Endothelial cell of umbilical vein (primary cell): ENCODE data around the gene IQGAP2. TPM values are rescaled to one million over a fixed set of nuclear protein-coding genes. Genes with fewer than 3 reads are reported as not detected.

Source experiments
- BruUV-seq: library from RNA; stranded (reverse); fragments of 400-500 nt; replicated peaks from 2 replicates; lab custom pipeline; 2021; lab: Mats Ljungman, UMichigan
- CTCF ChIA-PET: fragments of 300-600, 350-600 bp; sonication (Branson Sonifier 250); formaldehyde crosslinking; loops from one replicate; lab custom pipeline; 2021; ENCODE audit warnings: antibody characterized with exemption, inconsistent platforms; lab: Charles Lee
- POLR2A ChIA-PET: fragments of 300-600, 350-600 bp; sonication (Branson Sonifier 250); formaldehyde crosslinking; loops from one replicate; lab custom pipeline; 2021; ENCODE audit warnings: antibody characterized with exemption, inconsistent platforms; lab: Charles Lee
- DNase-seq: peaks from one replicate; pipeline ENCODE4 v3.0.0-alpha.2; 2011; ENCODE audit warnings: low read depth, low spot score
- FAIRE-seq: peaks from 2 replicates; lab custom pipeline; 2011; peaks lifted over from hg19 to GRCh38; lab: Jason Lieb, UNC
- H2AFZ ChIP-seq: 2 replicates; pipeline ENCODE4 v1.6.0; 2012; ENCODE audit warnings: low read depth, low read length, control low read depth, inconsistent platforms
- H3K27ac ChIP-seq: 2 replicates; pipeline ENCODE4 v1.5.1; 2011; ENCODE audit warnings: low read depth, mild to moderate bottlenecking, control low read depth, low read length, moderate library complexity; ENCODE audit not compliant: insufficient read depth
- H3K27me3 ChIP-seq, 2 experiments: 2 replicates each; pipeline versions ENCODE4 v1.6.0 to v1.6.1; 2011; ENCODE audit warnings: low read length in 2 of 2, mixed read lengths in 1 of 2; ENCODE audit not compliant: control insufficient read depth in 2 of 2, insufficient read depth in 2 of 2
- H3K36me3 ChIP-seq, 2 experiments: 2 replicates in 1 of 2; 3 replicates in 1 of 2; pipeline ENCODE4 v1.5.1; 2011; ENCODE audit warnings: low read length in 2 of 2, mild to moderate bottlenecking in 1 of 2, moderate library complexity in 1 of 2; ENCODE audit not compliant: control insufficient read depth in 2 of 2, insufficient read depth in 2 of 2; ENCODE audit errors: extremely low read depth in 1 of 2
- H3K4me1 ChIP-seq: 3 replicates; pipeline ENCODE4 v1.5.1; 2011; ENCODE audit warnings: mild to moderate bottlenecking, low read length; ENCODE audit not compliant: control insufficient read depth, insufficient read depth; ENCODE audit errors: extremely low read depth
- H3K4me2 ChIP-seq: 2 replicates; pipeline ENCODE4 v1.6.1; 2011; ENCODE audit warnings: low read length, control low read depth, mixed read lengths; ENCODE audit not compliant: insufficient read depth
- H3K4me3 ChIP-seq, 3 experiments: fragments of 200-600 bp in 1 of 3; sonication (generic), shearing (Covaris generic) in 1 of 3; replicated peaks in 1 of 3; 2 replicates each; pipeline ENCODE4 v1.5.1; 2011 to 2016; ENCODE audit warnings: control low read depth in 3 of 3, low read length in 3 of 3, mild to moderate bottlenecking in 2 of 3, inconsistent platforms in 1 of 3, low read depth in 1 of 3, moderate library complexity in 1 of 3; ENCODE audit not compliant: insufficient read depth in 1 of 3
- H3K79me2 ChIP-seq: 2 replicates; pipeline ENCODE4 v1.6.0; 2012; ENCODE audit warnings: low read length, inconsistent platforms; ENCODE audit not compliant: control insufficient read depth, insufficient read depth
- H3K9ac ChIP-seq: replicated peaks from 2 replicates; pipeline ENCODE3; 2011; ENCODE audit warnings: low read length, control low read depth; ENCODE audit not compliant: insufficient read depth; ENCODE audit errors: extremely low read depth
- H3K9me1 ChIP-seq: replicated peaks from 3 replicates; pipeline ENCODE4 v1.6.0; 2011; ENCODE audit warnings: mild to moderate bottlenecking, low read length; ENCODE audit not compliant: control insufficient read depth, insufficient read depth; ENCODE audit errors: extremely low read depth
- H3K9me3 ChIP-seq: replicated peaks from 2 replicates; pipeline ENCODE4 v1.5.1; 2012; ENCODE audit warnings: low read length, inconsistent platforms; ENCODE audit not compliant: control insufficient read depth, insufficient read depth
- H4K20me1 ChIP-seq: replicated peaks from 2 replicates; pipeline ENCODE3; 2011; ENCODE audit warnings: mild to moderate bottlenecking, low read length; ENCODE audit not compliant: control insufficient read depth, insufficient read depth; ENCODE audit errors: extremely low read depth
- CTCF ChIP-seq, 2 donors: IDR thresholded peaks; 1 replicate in 1 of 2; 2 replicates in 1 of 2; pipeline ENCODE4 v1.5.1; 2011; ENCODE audit warnings: low read length in 2 of 2, mild to moderate bottlenecking in 2 of 2, moderate library complexity in 2 of 2, control low read depth in 1 of 2, inconsistent platforms in 1 of 2, low read depth in 1 of 2; ENCODE audit not compliant: insufficient read depth in 1 of 2; ENCODE audit errors: extremely low read depth in 1 of 2
- EZH2 ChIP-seq: IDR thresholded peaks from 2 replicates; pipeline ENCODE4 v1.6.1; 2012; ENCODE audit warnings: borderline replicate concordance, low read depth, mild to moderate bottlenecking, moderate library complexity, low read length, inconsistent platforms; ENCODE audit not compliant: severe bottlenecking
- FOS ChIP-seq: IDR thresholded peaks from 2 replicates; pipeline ENCODE4 v1.6.1; 2011; ENCODE audit warnings: mild to moderate bottlenecking, low read length, moderate library complexity, borderline replicate concordance; ENCODE audit not compliant: insufficient read depth
- GATA2 ChIP-seq: IDR thresholded peaks from 2 replicates; pipeline ENCODE4 v1.7.0; 2011; ENCODE audit warnings: low read depth, mild to moderate bottlenecking, moderate library complexity, mixed read lengths, low read length; ENCODE audit not compliant: insufficient read length, insufficient read depth
- JUN ChIP-seq: IDR thresholded peaks from 2 replicates; pipeline ENCODE4 v1.6.1; 2011; ENCODE audit warnings: borderline replicate concordance, low read depth; ENCODE audit not compliant: insufficient read length, insufficient read depth
- MAX ChIP-seq: IDR thresholded peaks from 2 replicates; pipeline ENCODE4 v1.6.1; 2011; ENCODE audit not compliant: insufficient read depth, insufficient read length
- MYC ChIP-seq: IDR thresholded peaks from one replicate; pipeline ENCODE4 v1.6.1; 2011; ENCODE audit warnings: mild to moderate bottlenecking, low read depth, low read length
- POLR2A ChIP-seq: IDR thresholded peaks from 2 replicates; pipeline ENCODE4 v1.6.1; 2012; ENCODE audit warnings: low read depth, mild to moderate bottlenecking, control low read depth, low read length
- POLR2AphosphoS5 ChIP-seq: IDR thresholded peaks from 2 replicates; pipeline ENCODE4 v1.6.1; 2012; ENCODE audit warnings: low read depth, mild to moderate bottlenecking, control low read depth, low read length, moderate library complexity; ENCODE audit not compliant: insufficient read depth
- dilution Hi-C: fragments of 300-500 bp; cut with MboI; formaldehyde crosslinking; loops from one replicate; pipeline ENCODE4 v1.15.0; 2019; ENCODE audit warnings: low sequenced_read_pairs; ENCODE audit not compliant: extremely low pct_ligation_motif_present
- intact Hi-C: fragments of 100-400 bp; cut with micrococcal nuclease; formaldehyde crosslinking; loops from one replicate; pipeline ENCODE4 v1.10.0; 2022
- polyA plus RNA-seq, 4 experiments: library from polyadenylated mRNA; depleted of rRNA in 3 of 4; stranded (reverse) in 3 of 4; unstranded in 1 of 4; fragments of >200 nt; gene quantifications; 2 replicates each; pipeline versions ENCODE4 v1.2.1 to v1.2.3, GENCODE V29; 2011 to 2012; ENCODE audit warnings: missing spikeins in 1 of 4
- total RNA-seq: library from RNA; stranded (reverse); gene quantifications from 2 replicates; pipeline ENCODE4 v1.2.3, GENCODE V29; 2021

IQGAP2 gene
- total and polyA plus RNA-seq, 2 donors (not counting 3 experiments of a cell fraction or from before 2014, with no cell fraction given) = 4.5 to 4.7 TPM

- TF ChIP-seq POLR2A (no peak), EZH2 (no peak), POLR2AphosphoS5 (no peak), MYC (no peak), CTCF (IDR thresholded peaks at IDR 0.05; ENCODE audit: extremely low read depth in 1 of 2, insufficient read depth in 1 of 2, low read depth in 1 of 2, low read length in 2 of 2) (no peak), GATA2 (no peak)
- DNase-seq (no peak), FAIRE-seq (no peak)
- dilution Hi-C loops = no loop called here
- H3K9ac ChIP-seq = no peak overlapping the region
- H2AFZ ChIP-seq = no peak overlapping the region
- H4K20me1 ChIP-seq = peaks cover 44% of the 10 kb centered on the region
- CTCF ChIA-PET = interaction anchor here (0.6 to 1.8 kb wide), 3 partner anchors 50 to 124 kb away, joined by 3 to 6 read pairs (median 3); no protein-coding TSS in a partner anchor
- POLR2A ChIA-PET = no interaction called here
- intact Hi-C loops = no loop called here
- H3K27ac ChIP-seq = peak overlapping the region; percentile 12
- peaks cover 100% of the 10 kb centered on the region for H3K79me2 ChIP-seq
- peak overlapping the region; percentile 18 for H3K4me2 ChIP-seq
- peaks cover 1 to 39% of the 10 kb centered on the region in 2 experiments for H3K36me3 ChIP-seq
- H3K27me3 ChIP-seq = no peaks in the 10 kb centered on the region
- H3K9me1 ChIP-seq = no peaks in the 10 kb centered on the region
- no TSS peak for BruUV-seq
- no peak overlapping the region for H3K4me3 ChIP-seq
- H3K4me1 ChIP-seq = peaks cover 29% of the 10 kb centered on the region
- no peaks in the 10 kb centered on the region for H3K9me3 ChIP-seq
Observed at GRCh38 chr5:76724871-76725270, 321.8 kb downstream of the IQGAP2 start.

DNA sequence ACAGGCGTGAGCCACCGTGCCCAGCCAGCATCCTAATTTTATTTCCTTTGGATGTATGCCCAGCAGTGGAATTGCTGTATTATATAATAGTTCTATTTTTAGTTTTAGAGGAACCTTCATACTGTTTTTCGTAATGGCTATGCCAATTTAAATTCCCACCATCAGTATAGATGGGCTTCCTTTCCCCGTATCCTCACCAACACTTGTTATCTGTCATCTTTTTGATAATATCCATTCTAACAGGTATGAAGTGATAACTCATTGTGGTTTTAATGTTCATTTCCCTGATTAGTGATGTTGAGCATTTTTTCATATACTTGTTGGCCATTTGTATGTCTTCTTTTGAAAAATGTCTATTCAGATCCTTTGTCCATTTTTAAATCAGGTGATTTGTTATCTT, 325.9 kb downstream of the IQGAP2 start:
- H3K4me2 ChIP-seq = no peak overlapping the region
- dilution Hi-C loops (no loop called here), intact Hi-C loops (no loop called here)
- no peak overlapping the region for H2AFZ ChIP-seq
- ChIA-PET POLR2A (no interaction called here), CTCF (no interaction called here)
- BruUV-seq = no TSS peak
- no peak overlapping the region for H3K9ac ChIP-seq
- no peak for DNase-seq
- no peaks in the 10 kb centered on the region for H3K9me1 ChIP-seq
- no peaks in the 10 kb centered on the region for H3K9me3 ChIP-seq
- H3K79me2 ChIP-seq = peaks cover 96% of the 10 kb centered on the region
- H3K36me3 ChIP-seq = peaks cover 27 to 50% of the 10 kb centered on the region in 2 experiments
- FAIRE-seq = no peak
- no peaks in the 10 kb centered on the region for H3K27me3 ChIP-seq
- no peak overlapping the region for H3K27ac ChIP-seq
- peaks cover 32% of the 10 kb centered on the region for H4K20me1 ChIP-seq
- no peak overlapping the region for H3K4me3 ChIP-seq
- TF ChIP-seq POLR2A (no peak), POLR2AphosphoS5 (no peak), EZH2 (no peak), JUN (no peak), FOS (no peak), GATA2 (no peak), MAX (no peak), MYC (no peak), CTCF (IDR thresholded peaks at IDR 0.05; ENCODE audit: extremely low read depth in 1 of 2, insufficient read depth in 1 of 2, low read depth in 1 of 2, low read length in 2 of 2) (no peak)
- no peaks in the 10 kb centered on the region for H3K4me1 ChIP-seq
